ENCODE data around the gene HS3ST4. TPM values are rescaled to one million over a fixed set of nuclear protein-coding genes. Genes with fewer than 3 reads are reported as not detected.

The HS3ST4 gene
- total RNA-seq, 1 experiment from 2014 or later = not detected

GRCh38 chr16:26133416-26134093 is 441.8 kb downstream of the HS3ST4 start:
- in situ Hi-C loops (cut with HindIII; ENCODE audit: low sequenced_read_pairs) = no loop called here
- DNase-seq (ENCODE audit: low spot score) = no peak

DNA sequence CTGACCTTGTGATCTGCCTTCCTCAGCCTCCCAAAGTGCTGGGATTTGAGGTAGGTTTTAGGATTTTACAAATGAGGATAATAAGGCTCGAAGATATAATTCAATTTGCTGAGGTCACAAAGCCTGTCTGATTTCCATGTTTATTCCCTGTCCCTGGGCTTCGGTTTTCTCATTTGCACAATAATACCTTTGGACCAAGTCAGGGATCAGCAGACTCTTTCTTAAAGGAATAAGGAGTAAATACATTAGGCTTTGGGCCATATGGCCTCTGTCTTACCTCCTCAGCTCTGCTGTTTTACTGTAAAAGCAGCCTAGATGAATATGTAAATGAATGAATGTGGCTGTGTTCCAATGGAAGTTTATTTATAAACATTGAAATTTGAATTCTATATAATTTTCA is 442.8 kb downstream of the HS3ST4 start:
- no peak for DNase-seq (ENCODE audit: low spot score)
- in situ Hi-C loops (cut with HindIII; ENCODE audit: low sequenced_read_pairs) = no loop called here

- no peak for DNase-seq (ENCODE audit: low spot score)
- in situ Hi-C loops (cut with HindIII; ENCODE audit: low sequenced_read_pairs) = no loop called here
Measured at GRCh38 chr16:26137956-26138355, 446.2 kb downstream of the HS3ST4 start.

DNA sequence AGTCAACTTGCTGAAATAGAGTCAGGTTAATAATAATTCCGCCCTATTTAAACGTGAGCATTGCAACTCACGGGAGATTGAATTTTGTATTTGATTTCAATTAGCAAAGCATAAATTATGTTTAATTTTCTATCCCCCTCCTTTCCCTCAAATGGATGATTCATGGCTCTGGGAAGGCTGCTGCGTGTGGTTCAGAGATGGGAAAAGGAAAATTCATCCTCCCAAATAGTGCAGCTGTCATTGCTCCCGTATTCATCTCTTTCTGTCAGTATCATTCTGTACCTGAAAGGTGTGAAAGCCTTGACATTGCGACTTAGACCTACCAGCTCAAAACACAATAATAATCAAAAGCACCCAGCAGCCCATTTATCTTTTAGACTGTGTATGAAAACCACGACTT is 447.3 kb downstream of the HS3ST4 start:
- DNase-seq (ENCODE audit: low spot score) = no peak
- in situ Hi-C loops (cut with HindIII; ENCODE audit: low sequenced_read_pairs) = no loop called here

GRCh38 chr16:26139884-26140283 is 448.1 kb downstream of the HS3ST4 start:
- DNase-seq (ENCODE audit: low spot score) = no peak
- in situ Hi-C loops (cut with HindIII; ENCODE audit: low sequenced_read_pairs) = no loop called here

DNA sequence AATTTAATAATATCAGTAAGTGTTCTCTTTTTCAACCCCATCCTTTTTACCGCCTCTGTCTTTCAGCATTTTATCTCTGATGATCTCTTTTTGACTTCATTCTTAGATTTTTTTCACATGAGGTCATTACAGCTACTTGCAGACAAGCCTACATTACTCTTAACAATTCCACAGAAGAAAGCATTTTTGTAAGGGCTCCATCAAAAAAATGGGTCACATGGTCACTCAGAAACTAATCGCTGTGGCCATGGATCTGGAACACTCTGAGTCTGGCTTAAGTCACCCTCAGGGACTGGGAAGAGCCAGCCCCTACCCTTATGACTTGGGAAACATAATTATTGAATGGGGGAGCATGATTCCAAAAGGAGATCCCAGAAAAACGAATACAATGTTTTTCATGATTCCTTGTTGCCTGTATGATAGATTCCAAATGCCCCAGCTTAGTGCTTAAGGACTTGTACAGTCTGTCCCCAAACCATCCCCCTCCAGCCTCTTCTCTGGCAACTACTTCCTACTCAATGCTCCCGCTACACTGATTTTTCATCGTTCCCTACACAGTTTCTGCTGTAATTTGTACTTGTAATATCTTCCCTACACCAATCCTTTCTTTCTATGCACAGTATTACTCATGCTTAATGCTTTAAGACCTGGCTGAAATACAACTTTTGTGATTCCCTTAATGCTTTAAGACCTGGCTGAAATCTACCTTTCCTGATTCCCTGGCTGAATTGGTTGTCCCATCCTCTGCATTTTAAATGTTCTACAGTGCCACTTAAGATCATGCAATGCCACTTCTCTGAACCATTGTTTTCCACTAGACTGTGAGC is 457.8 kb downstream of the HS3ST4 start:
- in situ Hi-C loops (cut with HindIII; ENCODE audit: low sequenced_read_pairs) = no loop called here
- DNase-seq (ENCODE audit: low spot score) = no peak

GRCh38 chr16:26155221-26155620 is 463.5 kb downstream of the HS3ST4 start:
- no peak for DNase-seq (ENCODE audit: low spot score)
- in situ Hi-C loops (cut with HindIII; ENCODE audit: low sequenced_read_pairs) = no loop called here

DNA sequence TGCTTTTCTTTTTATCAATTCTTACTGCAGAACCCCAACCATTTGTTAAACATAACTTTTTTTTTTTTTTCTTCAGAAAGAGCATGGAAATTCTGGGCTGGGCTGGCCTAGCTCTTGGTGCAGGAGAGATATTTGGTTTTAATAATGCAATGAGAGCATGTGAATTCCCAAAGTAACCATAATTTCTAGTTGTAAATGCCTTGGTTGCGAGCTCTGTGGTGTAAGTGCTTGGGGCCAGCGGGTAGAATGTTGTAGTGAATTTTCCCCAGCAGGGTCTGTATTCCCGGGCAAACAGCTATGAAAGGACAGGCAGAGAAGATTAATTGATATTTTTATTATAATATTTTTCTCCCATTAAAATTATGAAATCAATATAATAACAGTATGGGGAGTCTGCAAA is 465.6 kb downstream of the HS3ST4 start:
- in situ Hi-C loops (cut with HindIII; ENCODE audit: low sequenced_read_pairs) = no loop called here
- no peak for DNase-seq (ENCODE audit: low spot score)

- DNase-seq (ENCODE audit: low spot score) = no peak
- in situ Hi-C loops (cut with HindIII; ENCODE audit: low sequenced_read_pairs) = no loop called here
Measured at GRCh38 chr16:26158142-26158759, 466.5 kb downstream of the HS3ST4 start.

- DNase-seq (ENCODE audit: low spot score) = no peak
- in situ Hi-C loops (cut with HindIII; ENCODE audit: low sequenced_read_pairs) = no loop called here
Measured at GRCh38 chr16:26161461-26162180, 469.9 kb downstream of the HS3ST4 start.

GRCh38 chr16:26169473-26169872 is 477.7 kb downstream of the HS3ST4 start:
- no peak for DNase-seq (ENCODE audit: low spot score)
- in situ Hi-C loops (cut with HindIII; ENCODE audit: low sequenced_read_pairs) = no loop called here

DNA sequence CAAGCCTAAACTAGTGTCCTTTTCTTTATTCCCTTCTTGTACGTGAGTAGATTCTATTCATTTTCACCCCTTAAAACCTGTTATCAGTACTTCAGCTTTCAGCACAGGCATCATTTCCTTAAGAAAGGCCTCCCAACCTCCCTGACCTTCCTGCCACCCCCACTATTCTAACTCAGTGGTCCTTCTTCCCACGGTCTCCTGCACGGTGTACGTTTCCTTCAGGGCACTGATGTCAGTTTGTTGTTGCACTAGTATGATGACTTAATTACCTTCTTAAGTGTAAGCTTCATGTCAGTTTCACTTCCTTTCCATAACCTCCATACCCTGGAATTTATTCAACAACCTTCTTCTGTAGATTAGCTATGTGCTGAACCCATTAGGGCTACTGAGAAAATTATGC is 484.2 kb downstream of the HS3ST4 start:
- no peak for DNase-seq (ENCODE audit: low spot score)
- in situ Hi-C loops (cut with HindIII; ENCODE audit: low sequenced_read_pairs) = no loop called here

- in situ Hi-C loops (cut with HindIII; ENCODE audit: low sequenced_read_pairs) = no loop called here
- DNase-seq (ENCODE audit: low spot score) = no peak
Measured at GRCh38 chr16:26177438-26177837, 485.7 kb downstream of the HS3ST4 start.

GRCh38 chr16:26178298-26178697 is 486.5 kb downstream of the HS3ST4 start:
- in situ Hi-C loops (cut with HindIII; ENCODE audit: low sequenced_read_pairs) = no loop called here

GRCh38 chr16:26186091-26186615 is 494.4 kb downstream of the HS3ST4 start:
- in situ Hi-C loops (cut with HindIII; ENCODE audit: low sequenced_read_pairs) = no loop called here
- DNase-seq (ENCODE audit: low spot score) = peak; percentile 65

More at GRCh38 chr16:26178298-26178697, 486.5 kb downstream of the HS3ST4 start:
- DNase-seq (ENCODE audit: low spot score) = no peak
